A549 (cell line): Measurements from ENCODE around the gene WFIKKN1. TPM values are rescaled to one million over a fixed set of nuclear protein-coding genes. Genes with fewer than 3 reads are reported as not detected.

Experiments used
- ATAC-seq, 2 experiments: fragments of 200-7000 bp in 1 of 2; fragments of >200 bp in 1 of 2; cut with Nextera tagmentation in 1 of 2; cut with Tn5 transposase in 1 of 2; 3 replicates each; pipeline versions ENCODE4 v1.8.0 to v1.9.1; 2018 to 2020; ENCODE audit warnings: mild to moderate bottlenecking in 1 of 2, moderate library complexity in 1 of 2
- CTCF ChIA-PET: fragments of 300-600 bp; sonication (Branson Sonifier 250); formaldehyde crosslinking; extraction: SDS; loops from one replicate; lab custom pipeline; 2021; ENCODE audit warnings: antibody characterized with exemption, inconsistent platforms; lab: Yijun Ruan, JAX
- POLR2A ChIA-PET: fragments of 350-600 bp; formaldehyde crosslinking; extraction: SDS; loops from one replicate; lab custom pipeline; 2021; ENCODE audit warnings: antibody characterized with exemption, inconsistent platforms; lab: Yijun Ruan, JAX
- DNase-seq, 2 experiments: peaks; one replicate each; pipeline versions ENCODE4 v3.0.0 to v3.0.0-alpha.2; 2011 to 2016; ENCODE audit warnings: low read depth in 1 of 2, low spot score in 1 of 2
- FAIRE-seq: peaks from 2 replicates; lab custom pipeline; 2011; peaks lifted over from hg19 to GRCh38; lab: Jason Lieb, UNC
- H3K27ac ChIP-seq, 2 experiments: fragments of >200 bp; sonication (Bioruptor Twin); formaldehyde crosslinking; 3 replicates each; pipeline ENCODE4 v1.5.1; 2016 to 2017
- H3K4me1 ChIP-seq: fragments of >200 bp; sonication (Bioruptor Twin); formaldehyde crosslinking; 3 replicates; pipeline ENCODE4 v1.6.1; 2016
- H3K4me2 ChIP-seq: fragments of >200 bp; sonication (Bioruptor Twin); formaldehyde crosslinking; 3 replicates; pipeline ENCODE4 v1.6.1; 2016
- H3K4me3 ChIP-seq: fragments of >200 bp; sonication (Bioruptor Twin); formaldehyde crosslinking; 3 replicates; pipeline ENCODE4 v1.5.1; 2016
- H3K9me3 ChIP-seq: fragments of >200 bp; sonication (Bioruptor Twin); formaldehyde crosslinking; 3 replicates; pipeline ENCODE4 v1.6.1; 2016
- CHD4 ChIP-seq: fragments of 200-600 bp; sonication (generic); IDR thresholded peaks from 2 replicates; pipeline ENCODE4 v1.6.1; 2016; ENCODE audit warnings: antibody characterized with exemption, mild to moderate bottlenecking, borderline replicate concordance
- EHMT2 ChIP-seq: fragments of 200-600 bp; sonication (generic); IDR thresholded peaks from 2 replicates; pipeline ENCODE4 v1.6.1; 2016; ENCODE audit warnings: antibody characterized with exemption, low read depth, mild to moderate bottlenecking, moderate library complexity
- FOXS1 ChIP-seq: fragments of 250-450 bp; sonication (Bioruptor Pico); IDR thresholded peaks from 2 replicates; pipeline ENCODE4 v1.5.0; 2020; ENCODE audit warnings: mild to moderate bottlenecking, moderate library complexity
- GATA3 ChIP-seq: IDR thresholded peaks from 2 replicates; pipeline ENCODE4 v1.6.1; 2012; ENCODE audit warnings: borderline replicate concordance
- HEYL ChIP-seq: fragments of 250-450 bp; sonication (Bioruptor Pico); IDR thresholded peaks from 2 replicates; pipeline ENCODE4 v1.8.0; 2021; ENCODE audit warnings: mild to moderate bottlenecking, moderate library complexity
- KDM1A ChIP-seq: fragments of 200-600 bp; sonication (generic); IDR thresholded peaks from 2 replicates; pipeline ENCODE4 v1.6.1; 2016; ENCODE audit warnings: low read depth, mild to moderate bottlenecking
- KDM5A ChIP-seq: fragments of 200-600 bp; sonication (generic); IDR thresholded peaks from 2 replicates; pipeline ENCODE4 v1.6.1; 2016; ENCODE audit warnings: antibody characterized with exemption, mild to moderate bottlenecking
- MAZ ChIP-seq: fragments of 150-350 bp; IDR thresholded peaks from 2 replicates; pipeline ENCODE4 v1.6.1; 2014; ENCODE audit warnings: antibody characterized with exemption, low read depth, low read length, borderline replicate concordance
- NFE2L2 ChIP-seq: fragments of 150-350 bp; conservative IDR thresholded peaks from 2 replicates; pipeline ENCODE4 v1.6.1; 2014; ENCODE audit warnings: low read length
- NPAS2 ChIP-seq: fragments of 250-450 bp; sonication (Bioruptor Pico); IDR thresholded peaks from 2 replicates; pipeline ENCODE4 v1.8.0; 2022; ENCODE audit warnings: mild to moderate bottlenecking, moderate library complexity, borderline replicate concordance
- NR3C1 ChIP-seq: fragments of >200 bp; sonication (Bioruptor Twin); formaldehyde crosslinking; IDR thresholded peaks from 3 replicates; pipeline ENCODE4 v1.6.1; 2017
- PHF8 ChIP-seq: fragments of 200-600 bp; sonication (generic); IDR thresholded peaks from 2 replicates; pipeline ENCODE4 v1.6.1; 2016; ENCODE audit warnings: low read depth, mild to moderate bottlenecking, antibody characterized with exemption, moderate library complexity, borderline replicate concordance
- POLR2AphosphoS2 ChIP-seq: conservative IDR thresholded peaks from 2 replicates; pipeline ENCODE4 v1.6.1; 2012; ENCODE audit warnings: low read length, improper control_type of control experiment, inconsistent platforms
- RAD21 ChIP-seq, 2 experiments: fragments of >200 bp in 1 of 2; sonication (Bioruptor Twin) in 1 of 2; formaldehyde crosslinking in 1 of 2; IDR thresholded peaks in 1 of 2; conservative IDR thresholded peaks in 1 of 2; 2 replicates in 1 of 2; 3 replicates in 1 of 2; pipeline ENCODE4 v1.6.1; 2012 to 2018; ENCODE audit warnings: inconsistent platforms in 1 of 2
- RARB ChIP-seq: fragments of 250-450 bp; sonication (Bioruptor Pico); IDR thresholded peaks from 2 replicates; pipeline ENCODE4 v1.8.0; 2021; ENCODE audit warnings: mild to moderate bottlenecking, moderate library complexity
- RCOR1 ChIP-seq: fragments of 150-350 bp; IDR thresholded peaks from 2 replicates; pipeline ENCODE4 v1.6.1; 2014; ENCODE audit warnings: antibody characterized with exemption, low read length, low read depth
- RNF2 ChIP-seq: fragments of 200-600 bp; sonication (generic); IDR thresholded peaks from 2 replicates; pipeline ENCODE4 v1.6.1; 2016; ENCODE audit warnings: low read depth, mild to moderate bottlenecking, antibody characterized with exemption, moderate library complexity, borderline replicate concordance
- WGBS: methylation state at CpG from one replicate; pipeline ENCODE4 v1.1.6; 2017; ENCODE audit errors: missing lambda C conversion rate; 5-methylcytosine and 5-hydroxymethylcytosine counted together
- polyA plus RNA-seq, 4 experiments: library from polyadenylated mRNA; depleted of rRNA in 3 of 4; stranded (reverse); fragments of >200 nt; fragmentation: RNase III in 1 of 4; extraction: RNeasy Plus Mini Kit Qiagen cat#74134 plus additional on column Dnase treatment in 1 of 4; gene quantifications; 2 replicates in 3 of 4; 3 replicates in 1 of 4; pipeline ENCODE4 v1.2.3, GENCODE V29; 2011 to 2017
- TF ChIP-seq, protein P1 (sequence below): fragments of >200 bp; sonication (Bioruptor Twin); formaldehyde crosslinking; IDR thresholded peaks from 3 replicates; pipeline ENCODE4 v1.5.1; 2016
- TF ChIP-seq, protein P2 (sequence below): fragments of >200 bp; sonication (Bioruptor Twin); formaldehyde crosslinking; IDR thresholded peaks from 2 replicates; pipeline ENCODE4 v1.6.1; 2016
- TF ChIP-seq, protein P3 (sequence below): IDR thresholded peaks from 2 replicates; pipeline ENCODE4 v1.6.1; 2012
- TF ChIP-seq, protein P4 (sequence below): fragments of >200 bp; sonication (Bioruptor Twin); formaldehyde crosslinking; IDR thresholded peaks from 3 replicates; pipeline ENCODE4 v1.6.1; 2016
- TF ChIP-seq, protein P5 (sequence below): fragments of 450-650 bp; IDR thresholded peaks from 2 replicates; pipeline ENCODE4 v1.6.1; 2014; ENCODE audit warnings: antibody characterized with exemption
- TF ChIP-seq, protein P6 (sequence below): fragments of 150-350 bp; IDR thresholded peaks from 2 replicates; pipeline ENCODE4 v1.6.1; 2014; ENCODE audit warnings: low read depth, mild to moderate bottlenecking, low read length

WFIKKN1 gene
- polyA plus RNA-seq, 2 of the 4 experiments (the other 2 are of a cell fraction), result 0.05 to 0.23 TPM

DNA sequence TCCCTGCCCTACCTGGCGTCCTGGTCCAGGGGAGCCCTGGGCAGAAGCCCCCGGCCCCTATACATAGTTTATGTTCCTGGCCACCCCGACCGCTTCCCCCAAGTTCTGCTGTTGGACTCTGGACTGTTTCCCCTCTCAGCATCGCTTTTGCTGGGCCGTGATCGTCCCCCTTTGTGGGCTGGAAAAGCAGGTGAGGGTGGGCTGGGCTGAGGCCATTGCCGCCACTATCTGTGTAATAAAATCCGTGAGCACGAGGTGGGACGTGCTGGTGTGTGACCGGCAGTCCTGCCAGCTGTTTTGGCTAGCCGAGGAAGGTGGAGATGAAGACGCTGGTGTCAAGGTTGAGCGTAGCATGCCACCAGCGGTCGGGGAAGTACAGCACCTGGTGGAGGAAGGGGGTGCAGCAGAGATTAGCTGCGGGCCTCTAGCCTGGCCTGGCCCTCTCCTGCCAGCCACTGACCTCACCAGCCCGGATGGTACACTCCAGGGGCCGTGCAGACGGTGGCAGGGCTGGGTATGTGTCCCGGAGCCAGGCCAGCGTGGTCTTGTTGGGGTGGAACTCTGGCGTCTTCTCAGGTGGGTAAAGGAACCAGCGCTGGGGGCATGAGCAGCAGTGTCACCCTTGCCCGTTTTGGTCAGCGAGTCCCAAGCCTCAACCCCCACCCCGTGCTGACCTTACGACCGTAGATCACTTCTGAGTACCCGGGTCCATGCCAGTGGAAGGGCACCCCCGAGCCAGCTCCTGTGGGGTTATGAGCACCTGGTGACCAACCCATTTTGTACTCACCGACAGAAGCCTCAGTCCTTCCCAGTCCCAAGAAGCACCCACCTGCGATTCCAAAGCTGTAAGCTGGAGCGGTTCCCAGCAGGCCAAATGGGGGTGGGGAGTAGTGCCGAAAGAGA, 52.0 kb downstream of the WFIKKN1 start:
- DNase-seq (no peak), ATAC-seq (no peak), FAIRE-seq (no peak)
- Histone ChIP-seq H3K4me3 (peak overlapping the region; percentile 76), H3K4me1 (peaks cover 38% of the 10 kb centered on the region), H3K9me3 (no peaks in the 10 kb centered on the region), H3K27ac (peak overlapping the region in 1 of 2 experiments; percentile 91; a peak in 4 of 6 replicates), H3K4me2 (peak overlapping the region; percentile 93)
- TF ChIP-seq, protein P1, sequence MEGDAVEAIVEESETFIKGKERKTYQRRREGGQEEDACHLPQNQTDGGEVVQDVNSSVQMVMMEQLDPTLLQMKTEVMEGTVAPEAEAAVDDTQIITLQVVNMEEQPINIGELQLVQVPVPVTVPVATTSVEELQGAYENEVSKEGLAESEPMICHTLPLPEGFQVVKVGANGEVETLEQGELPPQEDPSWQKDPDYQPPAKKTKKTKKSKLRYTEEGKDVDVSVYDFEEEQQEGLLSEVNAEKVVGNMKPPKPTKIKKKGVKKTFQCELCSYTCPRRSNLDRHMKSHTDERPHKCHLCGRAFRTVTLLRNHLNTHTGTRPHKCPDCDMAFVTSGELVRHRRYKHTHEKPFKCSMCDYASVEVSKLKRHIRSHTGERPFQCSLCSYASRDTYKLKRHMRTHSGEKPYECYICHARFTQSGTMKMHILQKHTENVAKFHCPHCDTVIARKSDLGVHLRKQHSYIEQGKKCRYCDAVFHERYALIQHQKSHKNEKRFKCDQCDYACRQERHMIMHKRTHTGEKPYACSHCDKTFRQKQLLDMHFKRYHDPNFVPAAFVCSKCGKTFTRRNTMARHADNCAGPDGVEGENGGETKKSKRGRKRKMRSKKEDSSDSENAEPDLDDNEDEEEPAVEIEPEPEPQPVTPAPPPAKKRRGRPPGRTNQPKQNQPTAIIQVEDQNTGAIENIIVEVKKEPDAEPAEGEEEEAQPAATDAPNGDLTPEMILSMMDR, result no peak
- TF ChIP-seq, protein P2, sequence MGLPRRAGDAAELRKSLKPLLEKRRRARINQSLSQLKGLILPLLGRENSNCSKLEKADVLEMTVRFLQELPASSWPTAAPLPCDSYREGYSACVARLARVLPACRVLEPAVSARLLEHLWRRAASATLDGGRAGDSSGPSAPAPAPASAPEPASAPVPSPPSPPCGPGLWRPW, result no peak
- TF ChIP-seq, protein P3, sequence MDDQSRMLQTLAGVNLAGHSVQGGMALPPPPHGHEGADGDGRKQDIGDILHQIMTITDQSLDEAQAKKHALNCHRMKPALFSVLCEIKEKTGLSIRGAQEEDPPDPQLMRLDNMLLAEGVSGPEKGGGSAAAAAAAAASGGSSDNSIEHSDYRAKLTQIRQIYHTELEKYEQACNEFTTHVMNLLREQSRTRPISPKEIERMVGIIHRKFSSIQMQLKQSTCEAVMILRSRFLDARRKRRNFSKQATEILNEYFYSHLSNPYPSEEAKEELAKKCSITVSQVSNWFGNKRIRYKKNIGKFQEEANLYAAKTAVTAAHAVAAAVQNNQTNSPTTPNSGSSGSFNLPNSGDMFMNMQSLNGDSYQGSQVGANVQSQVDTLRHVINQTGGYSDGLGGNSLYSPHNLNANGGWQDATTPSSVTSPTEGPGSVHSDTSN, result peak; percentile 20
- TF ChIP-seq POLR2AphosphoS2, result peak; percentile 36; the same call in 1 of the 2 replicates
- ChIA-PET POLR2A (no interaction called here), CTCF (interaction anchor here (0.7 to 2.9 kb wide), 5 partner anchors 15 to 112 kb away, joined by 3 to 15 read pairs (median 3); partner anchors contain the start of gene RHOT2)
- WGBS, result 88% methylated on average over 36 of the region's 36 CpGs

DNA sequence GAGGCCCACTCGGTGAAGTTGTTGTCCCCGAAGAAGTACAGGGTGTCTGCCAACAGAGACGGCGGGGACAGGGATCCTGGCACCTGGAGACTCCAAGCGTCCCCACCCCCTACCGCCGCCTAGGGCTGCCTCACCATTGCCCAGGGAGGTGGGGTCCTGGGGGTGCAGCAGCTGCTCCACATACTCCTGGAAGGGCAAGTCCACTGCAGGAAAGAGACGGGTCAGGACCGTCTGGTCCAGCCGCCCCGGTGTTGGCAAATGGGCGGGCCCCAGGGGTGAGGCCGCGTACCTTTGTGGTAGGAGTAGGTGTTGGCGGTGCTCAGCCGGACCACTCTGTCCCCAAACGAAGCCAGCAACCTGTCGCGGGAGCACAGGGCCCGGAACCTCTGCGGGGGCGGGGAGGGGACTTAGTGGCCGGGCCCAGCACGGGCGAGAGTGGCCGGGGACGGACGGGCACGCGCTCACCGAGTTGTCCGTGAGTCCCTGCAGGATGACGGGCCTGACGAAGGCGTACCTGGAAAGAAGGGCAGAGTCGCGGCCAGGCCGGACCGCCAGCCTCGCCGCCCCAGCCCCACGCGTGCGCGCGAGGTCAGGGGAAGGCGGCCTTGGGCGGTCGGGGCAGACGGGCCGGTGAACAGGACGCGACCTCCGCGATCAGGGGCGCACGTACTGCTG, 52.7 kb downstream of the WFIKKN1 start:
- ChIA-PET CTCF (interaction anchor here (0.7 to 1.0 kb wide), 2 partner anchors 36 to 102 kb away, joined by 3 to 4 read pairs; no protein-coding TSS in a partner anchor), POLR2A (interaction anchor here (1.0 to 1.4 kb wide), 2 partner anchors 13 to 31 kb away, joined by 3 read pairs; no protein-coding TSS in a partner anchor)
- no peak for FAIRE-seq
- H3K4me2 ChIP-seq, result peak overlapping the region; percentile 93
- no peaks in the 10 kb centered on the region for H3K9me3 ChIP-seq
- 33% methylated on average over 16 of the region's 57 CpGs for WGBS
- 0 out of 6 replicates have a peak, but pooled peaks of 1 of the 2 experiments have one; percentile 1 for ATAC-seq
- H3K27ac ChIP-seq, result peak overlapping the region; percentile 91 to 93
- H3K4me3 ChIP-seq, result peak overlapping the region; percentile 76
- peak in 1 of 2 experiments; percentile 55 for DNase-seq
- peaks cover 38% of the 10 kb centered on the region for H3K4me1 ChIP-seq
- TF ChIP-seq CHD4 (no peak), KDM1A (no peak), RAD21 (conservative IDR thresholded peaks at IDR 0.05 in 1 of 2, IDR thresholded peaks at IDR 0.05 in 1 of 2) (no peak), MAZ (no peak), HEYL (CRISPR knock-in tag) (no peak), RARB (no peak), PHF8 (no peak), EHMT2 (no peak), NPAS2 (CRISPR knock-in tag) (no peak), NR3C1 (no peak), RNF2 (peak; percentile 75; the same call in 1 of the 2 replicates), RCOR1 (no peak), KDM5A (no peak), GATA3 (no peak), NFE2L2 (no peak), FOXS1 (CRISPR knock-in tag) (no peak), POLR2AphosphoS2 (no peak)
- TF ChIP-seq, protein P4, sequence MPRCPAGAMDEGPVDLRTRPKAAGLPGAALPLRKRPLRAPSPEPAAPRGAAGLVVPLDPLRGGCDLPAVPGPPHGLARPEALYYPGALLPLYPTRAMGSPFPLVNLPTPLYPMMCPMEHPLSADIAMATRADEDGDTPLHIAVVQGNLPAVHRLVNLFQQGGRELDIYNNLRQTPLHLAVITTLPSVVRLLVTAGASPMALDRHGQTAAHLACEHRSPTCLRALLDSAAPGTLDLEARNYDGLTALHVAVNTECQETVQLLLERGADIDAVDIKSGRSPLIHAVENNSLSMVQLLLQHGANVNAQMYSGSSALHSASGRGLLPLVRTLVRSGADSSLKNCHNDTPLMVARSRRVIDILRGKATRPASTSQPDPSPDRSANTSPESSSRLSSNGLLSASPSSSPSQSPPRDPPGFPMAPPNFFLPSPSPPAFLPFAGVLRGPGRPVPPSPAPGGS, result no peak
- TF ChIP-seq, protein P5, sequence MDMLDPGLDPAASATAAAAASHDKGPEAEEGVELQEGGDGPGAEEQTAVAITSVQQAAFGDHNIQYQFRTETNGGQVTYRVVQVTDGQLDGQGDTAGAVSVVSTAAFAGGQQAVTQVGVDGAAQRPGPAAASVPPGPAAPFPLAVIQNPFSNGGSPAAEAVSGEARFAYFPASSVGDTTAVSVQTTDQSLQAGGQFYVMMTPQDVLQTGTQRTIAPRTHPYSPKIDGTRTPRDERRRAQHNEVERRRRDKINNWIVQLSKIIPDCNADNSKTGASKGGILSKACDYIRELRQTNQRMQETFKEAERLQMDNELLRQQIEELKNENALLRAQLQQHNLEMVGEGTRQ, result no peak
- TF ChIP-seq, protein P2, result no peak
- TF ChIP-seq, protein P6, sequence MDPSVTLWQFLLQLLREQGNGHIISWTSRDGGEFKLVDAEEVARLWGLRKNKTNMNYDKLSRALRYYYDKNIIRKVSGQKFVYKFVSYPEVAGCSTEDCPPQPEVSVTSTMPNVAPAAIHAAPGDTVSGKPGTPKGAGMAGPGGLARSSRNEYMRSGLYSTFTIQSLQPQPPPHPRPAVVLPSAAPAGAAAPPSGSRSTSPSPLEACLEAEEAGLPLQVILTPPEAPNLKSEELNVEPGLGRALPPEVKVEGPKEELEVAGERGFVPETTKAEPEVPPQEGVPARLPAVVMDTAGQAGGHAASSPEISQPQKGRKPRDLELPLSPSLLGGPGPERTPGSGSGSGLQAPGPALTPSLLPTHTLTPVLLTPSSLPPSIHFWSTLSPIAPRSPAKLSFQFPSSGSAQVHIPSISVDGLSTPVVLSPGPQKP, result no peak
- TF ChIP-seq, protein P3, result peak; percentile 78
